VCaP (cell line): ENCODE results near the gene VPS26C.

Experiments
- H3K27ac ChIP-seq: fragments of 450-650 bp; 2 replicates; pipeline ENCODE4 v1.5.1; 2017
- CTCF ChIP-seq: fragments of 450-650 bp; conservative IDR thresholded peaks from 2 replicates; pipeline ENCODE4 v1.5.1; 2017; ENCODE audit warnings: mild to moderate bottlenecking, moderate library complexity

VPS26C gene

GRCh38 chr21:37232274-37233018 lies 34.7 kb downstream of the VPS26C start:
- no peak overlapping the region for H3K27ac ChIP-seq
- TF ChIP-seq CTCF = no peak

GRCh38 chr21:37231671-37232070 lies 35.5 kb downstream of the VPS26C start:
- no peak for TF ChIP-seq CTCF
- H3K27ac ChIP-seq = no peak overlapping the region

GRCh38 chr21:37231249-37231645 lies 35.9 kb downstream of the VPS26C start:
- TF ChIP-seq CTCF = no peak
- no peak overlapping the region for H3K27ac ChIP-seq

GRCh38 chr21:37230632-37231248 lies 36.4 kb downstream of the VPS26C start:
- TF ChIP-seq CTCF = no peak
- H3K27ac ChIP-seq = no peak overlapping the region

- no peak overlapping the region for H3K27ac ChIP-seq
- TF ChIP-seq CTCF = no peak
These were observed 39.1 kb downstream of the VPS26C start for GRCh38 chr21:37228003-37228400.

GRCh38 chr21:37227071-37228002 lies 39.8 kb downstream of the VPS26C start:
- no peak for TF ChIP-seq CTCF
- no peak overlapping the region for H3K27ac ChIP-seq
